Thyroid gland (tissue), 4 donors: ENCODE measurements around the gene SCN2A.

Experiments
- POLR2A ChIP-seq, 2 donors: fragments of 450-650 bp; IDR thresholded peaks; one replicate each; pipeline ENCODE4 v1.6.1; 2017; ENCODE audit warnings: antibody characterized with exemption in 2 of 2, mild to moderate bottlenecking in 2 of 2, moderate library complexity in 1 of 2
- TF ChIP-seq, protein P1 (sequence below), 6 experiments: fragments of 200-600 bp in 3 of 6; fragments of 450-650 bp in 3 of 6; sonication (generic) in 3 of 6; IDR thresholded peaks; one replicate each; pipeline ENCODE4 v1.5.1; 2016 to 2019; ENCODE audit warnings: antibody characterized with exemption in 6 of 6, mild to moderate bottlenecking in 2 of 6, inconsistent platforms in 1 of 6, moderate library complexity in 1 of 6

DNA sequence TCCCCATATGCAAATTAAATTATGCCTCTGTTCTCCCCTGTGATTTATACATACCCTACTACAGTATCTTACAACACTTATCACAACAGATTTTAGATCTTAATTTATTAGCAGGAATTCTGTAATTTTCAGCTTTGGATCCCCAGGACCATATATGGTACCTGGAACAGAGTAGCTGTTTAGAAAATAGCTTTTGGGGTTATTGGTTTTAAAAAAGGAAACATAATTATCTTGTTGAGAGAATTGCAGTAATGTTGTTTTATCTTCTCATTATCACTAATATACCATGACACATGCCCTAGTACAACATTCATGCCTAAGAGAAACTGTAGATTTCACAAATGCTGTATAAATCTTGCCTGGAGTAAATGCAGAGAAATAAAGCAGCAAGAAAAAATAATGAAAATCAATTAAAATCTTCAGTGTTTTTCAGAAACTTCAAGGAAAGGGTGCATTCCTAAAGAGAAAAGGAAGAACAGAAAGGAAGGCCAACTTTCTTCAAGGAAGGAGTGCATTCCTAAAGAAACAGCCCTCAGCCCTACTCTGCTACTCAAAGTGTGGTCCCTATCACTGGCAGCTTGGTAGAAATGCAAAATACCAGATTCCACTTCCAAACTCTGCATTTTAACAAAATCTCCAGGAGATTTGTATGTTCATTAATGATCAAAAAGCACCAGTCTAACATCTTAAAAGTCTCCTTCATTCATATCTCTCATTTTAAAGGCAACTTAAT lies 193.2 kb downstream of the SCN2A start:
- TF ChIP-seq POLR2A (IDR thresholded peaks at IDR 0.05): no peak
- TF ChIP-seq, protein P1, sequence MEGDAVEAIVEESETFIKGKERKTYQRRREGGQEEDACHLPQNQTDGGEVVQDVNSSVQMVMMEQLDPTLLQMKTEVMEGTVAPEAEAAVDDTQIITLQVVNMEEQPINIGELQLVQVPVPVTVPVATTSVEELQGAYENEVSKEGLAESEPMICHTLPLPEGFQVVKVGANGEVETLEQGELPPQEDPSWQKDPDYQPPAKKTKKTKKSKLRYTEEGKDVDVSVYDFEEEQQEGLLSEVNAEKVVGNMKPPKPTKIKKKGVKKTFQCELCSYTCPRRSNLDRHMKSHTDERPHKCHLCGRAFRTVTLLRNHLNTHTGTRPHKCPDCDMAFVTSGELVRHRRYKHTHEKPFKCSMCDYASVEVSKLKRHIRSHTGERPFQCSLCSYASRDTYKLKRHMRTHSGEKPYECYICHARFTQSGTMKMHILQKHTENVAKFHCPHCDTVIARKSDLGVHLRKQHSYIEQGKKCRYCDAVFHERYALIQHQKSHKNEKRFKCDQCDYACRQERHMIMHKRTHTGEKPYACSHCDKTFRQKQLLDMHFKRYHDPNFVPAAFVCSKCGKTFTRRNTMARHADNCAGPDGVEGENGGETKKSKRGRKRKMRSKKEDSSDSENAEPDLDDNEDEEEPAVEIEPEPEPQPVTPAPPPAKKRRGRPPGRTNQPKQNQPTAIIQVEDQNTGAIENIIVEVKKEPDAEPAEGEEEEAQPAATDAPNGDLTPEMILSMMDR (IDR thresholded peaks at IDR 0.05): no peak
